ACHN (cell line): ENCODE results near the gene TMEM232.

ENCODE experiments used
- DNase-seq: peaks from one replicate; pipeline ENCODE4 v3.0.0-alpha.2; 2015
- in situ Hi-C: cut with HindIII; loops from 2 replicates; pipeline ENCODE4 v1.10.0; 2017; ENCODE audit warnings: low sequenced_read_pairs, low pct_ligation_motif_present, low pct_unique_long_range_greater_than_20kb

TMEM232 gene

GRCh38 chr5:110371725-110372041 lies 354.8 kb downstream of the TMEM232 start:
- in situ Hi-C loops = no loop called here
- no peak for DNase-seq

- DNase-seq = no peak
- in situ Hi-C loops = no loop called here
These were observed 355.3 kb downstream of the TMEM232 start for GRCh38 chr5:110371011-110371724.
